Ectodermal cell (in vitro differentiated cells): Measurements from ENCODE around the gene TAF13.

Experiments
- H3K27ac ChIP-seq: 2 replicates; pipeline ENCODE4 v1.7.0; 2013; ENCODE audit warnings: mild to moderate bottlenecking, low read depth, low read length; ENCODE audit not compliant: insufficient read depth, poor library complexity, severe bottlenecking
- H3K27me3 ChIP-seq: 2 replicates; pipeline ENCODE4 v1.7.0; 2013; ENCODE audit warnings: mild to moderate bottlenecking, low read length; ENCODE audit not compliant: insufficient read depth, control insufficient read depth, poor library complexity, severe bottlenecking
- H3K36me3 ChIP-seq: one replicate; pipeline ENCODE4 v1.7.0; 2013; ENCODE audit warnings: low read length; ENCODE audit not compliant: control insufficient read depth, insufficient read depth
- H3K4me1 ChIP-seq: one replicate; pipeline ENCODE4 v1.7.0; 2013; ENCODE audit warnings: low read length; ENCODE audit not compliant: control insufficient read depth, insufficient read depth
- H3K4me3 ChIP-seq: 2 replicates; pipeline ENCODE4 v1.7.0; 2013; ENCODE audit warnings: low read depth, low read length, control low read depth; ENCODE audit not compliant: insufficient read depth
- H3K9me3 ChIP-seq: 2 replicates; pipeline ENCODE4 v1.7.0; 2013; ENCODE audit warnings: mild to moderate bottlenecking, low read length, moderate library complexity; ENCODE audit not compliant: control insufficient read depth
- WGBS, 2 experiments: methylation state at CpG; one replicate each; pipeline ENCODE4 v1.1.7; 2013; ENCODE audit warnings: missing lambda C conversion rate in 2 of 2; 5-methylcytosine and 5-hydroxymethylcytosine counted together

The TAF13 gene

GRCh38 chr1:109111386-109112055, 35.7 kb upstream of the TAF13 start:
- peaks cover 78% of the 10 kb centered on the region for H3K27me3 ChIP-seq
- peaks cover 19% of the 10 kb centered on the region for H3K4me1 ChIP-seq
- H3K9me3 ChIP-seq: no peaks in the 10 kb centered on the region
- 82 to 85% methylated on average over 4 of the region's 5 CpGs for WGBS, 2 experiments
- no peak overlapping the region for H3K4me3 ChIP-seq
- no peaks in the 10 kb centered on the region for H3K36me3 ChIP-seq
- no peak overlapping the region for H3K27ac ChIP-seq

DNA sequence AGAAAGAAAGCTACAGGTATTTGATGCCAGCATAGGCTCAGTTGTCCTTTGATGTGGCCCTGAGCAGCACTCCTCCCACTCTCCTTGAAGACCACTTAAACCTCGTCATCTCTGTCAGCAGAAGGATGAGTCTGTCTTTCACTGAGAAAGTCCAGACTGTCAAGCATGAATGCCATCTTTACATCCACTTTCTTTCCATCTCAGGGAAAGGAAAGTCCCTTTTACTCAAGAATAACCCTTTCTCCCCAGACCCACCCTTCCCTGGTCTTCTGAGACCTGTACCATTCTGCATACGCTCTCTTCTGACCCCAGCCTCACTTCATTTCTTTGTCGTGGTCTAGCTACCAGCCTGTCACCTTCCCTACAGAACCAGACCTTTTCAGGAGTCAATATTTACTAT, 34.1 kb upstream of the TAF13 start:
- Histone ChIP-seq H3K36me3 (no peaks in the 10 kb centered on the region), H3K27ac (no peak overlapping the region), H3K27me3 (peaks cover 63% of the 10 kb centered on the region), H3K9me3 (no peaks in the 10 kb centered on the region), H3K4me1 (peaks cover 19% of the 10 kb centered on the region), H3K4me3 (no peak overlapping the region)
- WGBS, 2 experiments: 71 to 74% methylated on average over 3 of the region's 3 CpGs

DNA sequence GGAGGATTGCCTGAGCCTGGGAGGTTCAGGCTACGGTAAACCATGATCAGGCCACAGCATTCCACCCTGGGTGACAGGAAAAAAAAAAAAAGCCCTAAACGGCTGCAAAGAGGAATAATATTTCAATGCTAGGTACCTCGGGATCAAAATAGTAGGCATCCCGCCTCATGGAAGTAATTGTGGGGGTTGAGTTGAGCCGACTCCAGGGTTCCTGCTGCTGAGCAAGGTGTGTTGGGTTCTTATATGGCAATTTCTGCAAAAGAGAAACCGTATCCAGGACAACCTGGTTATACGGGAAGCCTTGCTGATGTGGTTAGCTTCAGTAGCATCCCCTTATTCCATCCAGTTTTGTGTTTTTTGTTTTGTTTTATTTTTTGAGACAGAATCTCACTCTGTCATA, 32.0 kb upstream of the TAF13 start:
- H3K9me3 ChIP-seq: no peaks in the 10 kb centered on the region
- 87 to 92% methylated on average over 7 of the region's 7 CpGs for WGBS, 2 experiments

GRCh38 chr1:109105881-109106280, 30.1 kb upstream of the TAF13 start:
- 89 to 95% methylated on average over 4 of the region's 4 CpGs for WGBS, 2 experiments
- Histone ChIP-seq H3K4me3 (no peak overlapping the region), H3K27me3 (peaks cover 25% of the 10 kb centered on the region), H3K4me1 (no peaks in the 10 kb centered on the region), H3K36me3 (no peaks in the 10 kb centered on the region), H3K9me3 (no peaks in the 10 kb centered on the region), H3K27ac (no peak overlapping the region)

More for the DNA sequence above, 32.0 kb upstream of the TAF13 start:
- no peak overlapping the region for H3K27ac ChIP-seq
- peaks cover 42% of the 10 kb centered on the region for H3K27me3 ChIP-seq
- no peak overlapping the region for H3K4me3 ChIP-seq
- no peaks in the 10 kb centered on the region for H3K36me3 ChIP-seq
- H3K4me1 ChIP-seq: peaks cover 8% of the 10 kb centered on the region

DNA sequence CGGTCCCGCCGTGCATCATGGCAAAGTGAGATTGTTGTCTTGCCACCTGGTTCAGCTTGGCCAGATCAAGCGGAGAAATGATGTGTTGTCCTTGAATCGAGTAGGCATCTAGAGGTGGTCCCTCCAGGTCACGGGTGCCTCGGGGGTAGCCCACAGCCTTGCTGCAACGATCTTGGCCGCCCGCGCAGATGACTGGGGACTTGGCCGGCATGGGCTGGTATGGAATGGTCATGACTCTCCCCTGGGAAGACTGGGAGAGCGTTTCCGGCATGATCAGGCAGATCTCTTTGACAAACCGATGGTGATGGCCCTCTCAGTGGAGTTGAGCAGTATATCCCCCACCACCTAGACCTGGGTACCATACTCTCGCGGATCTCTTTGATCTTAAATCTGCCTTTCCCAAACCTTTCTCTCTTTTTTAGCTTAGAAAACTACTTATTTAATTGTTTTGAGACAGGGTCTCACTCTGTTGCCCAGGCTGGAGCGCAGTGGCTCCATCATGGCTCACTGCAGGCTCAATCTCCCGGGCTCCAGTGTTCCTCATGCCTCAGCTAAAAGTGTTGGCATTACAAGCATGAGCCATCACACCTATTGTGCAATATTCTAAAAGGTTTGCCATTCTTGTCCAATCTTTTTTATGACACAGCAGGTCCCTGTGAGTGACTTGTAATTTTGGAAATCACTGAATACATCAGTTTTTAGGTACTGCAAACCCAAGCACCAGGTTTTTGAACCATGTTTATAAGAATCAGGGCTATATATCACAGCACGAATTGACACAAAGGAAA, 28.8 kb upstream of the TAF13 start:
- no peaks in the 10 kb centered on the region for H3K9me3 ChIP-seq
- WGBS, 2 experiments: 94% methylated on average over 20 of the region's 20 CpGs
- no peaks in the 10 kb centered on the region for H3K4me1 ChIP-seq
- H3K4me3 ChIP-seq: no peak overlapping the region
- no peak overlapping the region for H3K27ac ChIP-seq
- peaks cover 13% of the 10 kb centered on the region for H3K27me3 ChIP-seq
- H3K36me3 ChIP-seq: no peaks in the 10 kb centered on the region

- H3K27me3 ChIP-seq: no peaks in the 10 kb centered on the region
- H3K4me3 ChIP-seq: peak overlapping the region; percentile 75
- peak overlapping the region; percentile 92 for H3K27ac ChIP-seq
- H3K9me3 ChIP-seq: no peaks in the 10 kb centered on the region
- H3K4me1 ChIP-seq: no peaks in the 10 kb centered on the region
- 0% methylated on average over 77 of the region's 77 CpGs for WGBS, 2 experiments
- no peaks in the 10 kb centered on the region for H3K36me3 ChIP-seq
Measured at GRCh38 chr1:109099938-109100773, 24.4 kb upstream of the TAF13 start.

GRCh38 chr1:109096120-109096519, 20.3 kb upstream of the TAF13 start:
- no peaks in the 10 kb centered on the region for H3K36me3 ChIP-seq
- 94 to 96% methylated on average over 1 of the region's 1 CpG for WGBS, 2 experiments
- no peaks in the 10 kb centered on the region for H3K9me3 ChIP-seq
- H3K27ac ChIP-seq: no peak overlapping the region
- no peak overlapping the region for H3K4me3 ChIP-seq
- peaks cover 5% of the 10 kb centered on the region for H3K4me1 ChIP-seq
- H3K27me3 ChIP-seq: no peaks in the 10 kb centered on the region

GRCh38 chr1:109095631-109096030, 19.8 kb upstream of the TAF13 start:
- no peaks in the 10 kb centered on the region for H3K27me3 ChIP-seq
- no peak overlapping the region for H3K27ac ChIP-seq
- H3K36me3 ChIP-seq: no peaks in the 10 kb centered on the region
- WGBS, 2 experiments: 93 to 100% methylated on average over 1 of the region's 1 CpG
- peaks cover 5% of the 10 kb centered on the region for H3K4me1 ChIP-seq
- H3K4me3 ChIP-seq: no peak overlapping the region
- no peaks in the 10 kb centered on the region for H3K9me3 ChIP-seq

DNA sequence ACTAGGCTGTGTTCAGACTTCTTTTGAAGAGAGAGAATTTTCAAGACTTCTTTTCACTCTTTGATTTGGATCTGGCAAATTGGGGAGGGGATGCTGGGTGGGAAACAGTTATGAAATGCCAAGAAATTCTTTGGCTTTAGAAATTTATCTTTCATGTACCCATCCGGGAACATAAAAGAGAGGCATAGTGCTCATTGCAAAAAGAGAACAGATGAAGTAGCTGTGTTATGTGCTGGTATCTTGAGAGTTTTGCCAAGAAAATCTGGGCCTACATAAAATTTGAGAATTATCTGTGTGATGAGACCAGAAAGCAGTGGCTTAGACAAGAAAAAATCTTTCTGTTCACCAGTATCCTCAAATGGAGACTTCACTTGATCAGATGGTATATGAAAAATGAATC, 19.1 kb upstream of the TAF13 start:
- Histone ChIP-seq H3K4me3 (no peak overlapping the region), H3K27ac (no peak overlapping the region)
- 96 to 98% methylated on average over 1 of the region's 1 CpG for WGBS, 2 experiments

GRCh38 chr1:109094377-109094803, 18.6 kb upstream of the TAF13 start:
- WGBS, 2 experiments: 93 to 98% methylated on average over 7 of the region's 7 CpGs
- Histone ChIP-seq H3K4me1 (peaks cover 5% of the 10 kb centered on the region), H3K9me3 (no peaks in the 10 kb centered on the region), H3K27me3 (no peaks in the 10 kb centered on the region), H3K36me3 (no peaks in the 10 kb centered on the region), H3K27ac (no peak overlapping the region), H3K4me3 (no peak overlapping the region)

More for the DNA sequence above, 19.1 kb upstream of the TAF13 start:
- Histone ChIP-seq H3K27me3 (no peaks in the 10 kb centered on the region), H3K36me3 (no peaks in the 10 kb centered on the region), H3K9me3 (no peaks in the 10 kb centered on the region), H3K4me1 (peaks cover 5% of the 10 kb centered on the region)
